Measurements from ENCODE around the gene PITPNC1. TPM values are rescaled to one million over a fixed set of nuclear protein-coding genes. Genes with fewer than 3 reads are reported as not detected.
"Not testable (repeated sequence)": the region's sequence is repeated elsewhere in the genome, so short reads cannot be mapped to it uniquely, and the experiment has no call there.

PITPNC1 gene
- total RNA-seq, 2 donors from 2014 or later: 10.8 to 20.4 TPM

GRCh38 chr17:67515490-67516083 is 138.5 kb downstream of the PITPNC1 start:
- Histone ChIP-seq H3K27ac (no peak overlapping the region), H3K9me3 (no peaks in the 10 kb centered on the region)
- no peak for DNase-seq

GRCh38 chr17:67516571-67516970 is 139.5 kb downstream of the PITPNC1 start:
- intact Hi-C loops (cut with DNase I); H3K36me3 ChIP-seq; H3K9me3 ChIP-seq: not testable (repeated sequence)

More at GRCh38 chr17:67515490-67516083, 138.5 kb downstream of the PITPNC1 start:
- H3K27me3 ChIP-seq: no peaks in the 10 kb centered on the region
- H3K36me3 ChIP-seq: no peaks in the 10 kb centered on the region
- no peak overlapping the region for H3K4me3 ChIP-seq
- TF ChIP-seq CTCF (IDR thresholded peaks at IDR 0.05): no peak
- H3K4me1 ChIP-seq: no peaks in the 10 kb centered on the region
- intact Hi-C loops (cut with DNase I): no loop called here
- no peak overlapping the region for H3K9ac ChIP-seq (ENCODE audit: low read depth in 2 of 2, low read length in 2 of 2)

GRCh38 chr17:67517325-67517724 is 140.2 kb downstream of the PITPNC1 start:
- no peak for TF ChIP-seq CTCF (IDR thresholded peaks at IDR 0.05)
- intact Hi-C loops (cut with DNase I): no loop called here
- Histone ChIP-seq H3K27me3 (no peaks in the 10 kb centered on the region), H3K36me3 (no peaks in the 10 kb centered on the region), H3K9me3 (no peaks in the 10 kb centered on the region), H3K9ac (ENCODE audit: low read depth in 2 of 2, low read length in 2 of 2) (no peak overlapping the region), H3K27ac (no peak overlapping the region), H3K4me3 (no peak overlapping the region), H3K4me1 (no peaks in the 10 kb centered on the region)
- DNase-seq: no peak

More at GRCh38 chr17:67516571-67516970, 139.5 kb downstream of the PITPNC1 start:
- H3K4me3 ChIP-seq; H3K27me3 ChIP-seq; DNase-seq; H3K27ac ChIP-seq; H3K9ac ChIP-seq (ENCODE audit: low read depth in 2 of 2, low read length in 2 of 2); H3K4me1 ChIP-seq: not testable (repeated sequence)

GRCh38 chr17:67518876-67519275 is 141.8 kb downstream of the PITPNC1 start:
- H3K27ac ChIP-seq: no peak overlapping the region
- no peaks in the 10 kb centered on the region for H3K27me3 ChIP-seq
- intact Hi-C loops (cut with DNase I): no loop called here
- no peaks in the 10 kb centered on the region for H3K4me1 ChIP-seq
- H3K9ac ChIP-seq (ENCODE audit: low read depth in 2 of 2, low read length in 2 of 2): no peak overlapping the region
- H3K9me3 ChIP-seq: no peaks in the 10 kb centered on the region
- no peak for DNase-seq
- no peak for TF ChIP-seq CTCF (IDR thresholded peaks at IDR 0.05)
- H3K4me3 ChIP-seq: no peak overlapping the region
- H3K36me3 ChIP-seq: no peaks in the 10 kb centered on the region

GRCh38 chr17:67519801-67520251 is 142.7 kb downstream of the PITPNC1 start:
- Histone ChIP-seq H3K9ac (ENCODE audit: low read depth in 2 of 2, low read length in 2 of 2) (no peak overlapping the region), H3K27me3 (no peaks in the 10 kb centered on the region), H3K27ac (no peak overlapping the region), H3K36me3 (no peaks in the 10 kb centered on the region), H3K4me3 (no peak overlapping the region), H3K9me3 (no peaks in the 10 kb centered on the region), H3K4me1 (no peaks in the 10 kb centered on the region)
- no peak for DNase-seq
- TF ChIP-seq CTCF (IDR thresholded peaks at IDR 0.05): no peak
- intact Hi-C loops (cut with DNase I): no loop called here

- Histone ChIP-seq H3K27ac (no peak overlapping the region), H3K4me3 (no peak overlapping the region), H3K4me1 (no peaks in the 10 kb centered on the region), H3K9ac (ENCODE audit: low read depth in 2 of 2, low read length in 2 of 2) (no peak overlapping the region), H3K9me3 (no peaks in the 10 kb centered on the region), H3K36me3 (no peaks in the 10 kb centered on the region), H3K27me3 (no peaks in the 10 kb centered on the region)
- intact Hi-C loops (cut with DNase I): no loop called here
- no peak for TF ChIP-seq CTCF (IDR thresholded peaks at IDR 0.05)
- no peak for DNase-seq
Observed at GRCh38 chr17:67520252-67520906, 143.3 kb downstream of the PITPNC1 start.

Data from colonic mucosa (tissue), 4 donors.